PC-3 (cell line): ENCODE measurements around the gene SPIRE2.

Experiments used
- CTCF ChIP-seq: fragments of 300-600 bp; sonication (generic); conservative IDR thresholded peaks from 2 replicates; pipeline ENCODE4 v1.5.1; 2017; ENCODE audit warnings: antibody characterized with exemption, low read depth, mild to moderate bottlenecking, low read length
- EZH2 ChIP-seq: fragments of 300-600 bp; sonication (generic); IDR thresholded peaks from one replicate; pipeline ENCODE4 v1.6.1; 2017; ENCODE audit warnings: antibody characterized with exemption, mild to moderate bottlenecking, low read length; ENCODE audit not compliant: unreplicated experiment

DNA sequence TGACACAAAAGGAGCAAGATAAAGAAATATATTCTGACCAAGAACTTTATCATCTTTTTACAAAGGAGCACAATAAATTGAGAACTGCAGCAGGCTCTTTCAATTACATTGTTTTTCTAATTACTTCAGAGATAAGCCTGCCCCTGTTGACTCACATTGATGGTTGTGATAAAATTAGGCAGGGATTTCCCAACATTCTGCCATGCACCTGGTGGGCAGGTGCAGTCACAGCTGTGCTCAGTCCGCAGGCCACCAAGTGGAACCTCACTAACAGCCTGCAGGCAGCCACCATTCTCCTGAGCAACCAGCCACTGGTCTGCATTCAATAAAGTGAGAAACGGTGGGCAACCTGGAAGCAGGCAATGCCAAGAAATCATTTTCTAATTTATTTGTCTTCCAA, 17.0 kb upstream of the SPIRE2 start:
- TF ChIP-seq EZH2, result no peak
- no peak for TF ChIP-seq CTCF
